Keratinocyte (primary cell): ENCODE results near the gene ZNF362. TPM values are rescaled to one million over a fixed set of nuclear protein-coding genes. Genes with fewer than 3 reads are reported as not detected.

Experiments used
- DNase-seq: peaks from one replicate; pipeline ENCODE4 v3.0.0-alpha.2; 2011; ENCODE audit warnings: low read depth, missing footprints, low spot score
- FAIRE-seq: peaks from 2 replicates; lab custom pipeline; 2011; peaks lifted over from hg19 to GRCh38; lab: Jason Lieb, UNC
- H2AFZ ChIP-seq: 2 replicates; pipeline ENCODE4 v1.6.0; 2012; ENCODE audit warnings: low read length, control low read depth, inconsistent platforms; ENCODE audit not compliant: control insufficient read depth
- H3K27ac ChIP-seq: 2 replicates; pipeline ENCODE4 v1.5.1; 2011; ENCODE audit warnings: low read length; ENCODE audit not compliant: control insufficient read depth, insufficient read depth
- H3K27me3 ChIP-seq: 3 replicates; pipeline ENCODE4 v1.6.0; 2011; ENCODE audit warnings: low read length; ENCODE audit not compliant: control insufficient read depth, insufficient read depth; ENCODE audit errors: extremely low read depth
- H3K36me3 ChIP-seq, 2 experiments: 2 replicates in 1 of 2; 3 replicates in 1 of 2; pipeline ENCODE4 v1.5.1; 2011; ENCODE audit warnings: low read length in 2 of 2, mild to moderate bottlenecking in 1 of 2; ENCODE audit not compliant: control insufficient read depth in 2 of 2, insufficient read depth in 2 of 2; ENCODE audit errors: extremely low read depth in 1 of 2
- H3K4me1 ChIP-seq: 3 replicates; pipeline ENCODE4 v1.5.1; 2011; ENCODE audit warnings: low read length; ENCODE audit not compliant: control insufficient read depth, insufficient read depth; ENCODE audit errors: extremely low read depth
- H3K4me2 ChIP-seq: 3 replicates; pipeline ENCODE4 v1.6.0; 2011; ENCODE audit warnings: low read depth, low read length; ENCODE audit not compliant: control insufficient read depth, insufficient read depth; ENCODE audit errors: extremely low read depth
- H3K4me3 ChIP-seq, 3 experiments: fragments of 200-600 bp in 1 of 3; sonication (generic) in 1 of 3; 2 replicates in 2 of 3; 3 replicates in 1 of 3; pipeline ENCODE4 v1.5.1; 2011 to 2016; ENCODE audit warnings: low read length in 3 of 3, mild to moderate bottlenecking in 3 of 3, control low read depth in 2 of 3, inconsistent platforms in 1 of 3, low read depth in 1 of 3, mixed read lengths in 1 of 3, mixed run types in 1 of 3, moderate library complexity in 1 of 3; ENCODE audit not compliant: control insufficient read depth in 2 of 3, insufficient read depth in 2 of 3; ENCODE audit errors: extremely low read depth in 1 of 3
- H3K79me2 ChIP-seq: 2 replicates; pipeline ENCODE4 v1.6.0; 2012; ENCODE audit warnings: low read length; ENCODE audit not compliant: control insufficient read depth, insufficient read depth
- H3K9ac ChIP-seq: 3 replicates; pipeline ENCODE4 v1.6.0; 2011; ENCODE audit warnings: low read length; ENCODE audit not compliant: control insufficient read depth, insufficient read depth; ENCODE audit errors: extremely low read depth
- H3K9me1 ChIP-seq: 3 replicates; pipeline ENCODE4 v1.6.0; 2011; ENCODE audit warnings: low read length; ENCODE audit not compliant: control insufficient read depth, insufficient read depth; ENCODE audit errors: extremely low read depth
- H3K9me3 ChIP-seq: 2 replicates; pipeline ENCODE4 v1.5.1; 2012; ENCODE audit warnings: low read depth, low read length; ENCODE audit not compliant: control insufficient read depth
- H4K20me1 ChIP-seq: 3 replicates; pipeline ENCODE4 v1.6.0; 2011; ENCODE audit warnings: low read length; ENCODE audit not compliant: control insufficient read depth, insufficient read depth; ENCODE audit errors: extremely low read depth
- EZH2 ChIP-seq: IDR thresholded peaks from one replicate; pipeline ENCODE4 v1.6.1; 2012; ENCODE audit warnings: inconsistent platforms, mild to moderate bottlenecking, low read length, moderate library complexity
- dilution Hi-C: fragments of 300-500 bp; cut with MboI; formaldehyde crosslinking; loops from one replicate; pipeline ENCODE4 v1.7.0; 2020; ENCODE audit warnings: low sequenced_read_pairs; ENCODE audit not compliant: extremely low pct_ligation_motif_present
- polyA plus RNA-seq, 5 experiments: library from polyadenylated mRNA; depleted of rRNA in 3 of 5; stranded (reverse) in 3 of 5; stranded (forward) in 1 of 5; unstranded in 1 of 5; fragments of >200 nt; gene quantifications; 1 replicate in 1 of 5; 2 replicates in 3 of 5; 3 replicates in 1 of 5; pipeline versions ENCODE4 v1.2.1 to v1.2.3, GENCODE V29; 2011 to 2012; ENCODE audit warnings: missing spikeins in 2 of 5, low read depth in 1 of 5, low replicate concordance in 1 of 5
- TF ChIP-seq, protein P1 (sequence below), 3 experiments: IDR thresholded peaks in 1 of 3; conservative IDR thresholded peaks in 1 of 3; optimal IDR thresholded peaks in 1 of 3; 2 replicates in 2 of 3; 3 replicates in 1 of 3; pipeline versions ENCODE3 to v1.5.1; 2011; ENCODE audit warnings: low read length in 3 of 3, mild to moderate bottlenecking in 3 of 3, moderate library complexity in 2 of 3, control low read depth in 1 of 3, inconsistent platforms in 1 of 3; ENCODE audit not compliant: insufficient read depth in 2 of 3; ENCODE audit errors: extremely low read depth in 1 of 3

Gene ZNF362
- polyA plus RNA-seq, 1 donor (not counting 4 experiments of a cell fraction or from before 2014, with no cell fraction given): 2.2 TPM

DNA sequence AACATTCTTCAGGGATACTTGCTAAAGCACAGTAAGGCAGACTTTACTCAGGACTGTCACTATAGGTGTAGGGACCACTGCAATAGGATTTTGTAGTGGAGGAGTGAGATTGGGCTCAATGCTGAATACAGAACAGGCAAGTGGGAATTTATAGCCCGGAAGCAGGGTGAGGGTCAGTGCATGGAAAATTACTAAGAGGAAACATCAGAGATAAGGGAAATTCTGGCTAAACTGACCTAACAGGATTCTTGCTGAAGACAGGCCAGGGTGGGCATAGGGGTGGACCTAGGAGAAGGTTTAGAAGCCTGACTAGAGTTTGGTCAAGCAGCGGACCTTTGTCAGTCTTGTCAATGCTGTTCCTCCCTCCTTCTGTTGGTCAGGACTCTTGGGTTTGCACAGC lies 20.8 kb upstream of the ZNF362 start:
- dilution Hi-C loops: no loop called here
- no peak overlapping the region for H3K27ac ChIP-seq

DNA sequence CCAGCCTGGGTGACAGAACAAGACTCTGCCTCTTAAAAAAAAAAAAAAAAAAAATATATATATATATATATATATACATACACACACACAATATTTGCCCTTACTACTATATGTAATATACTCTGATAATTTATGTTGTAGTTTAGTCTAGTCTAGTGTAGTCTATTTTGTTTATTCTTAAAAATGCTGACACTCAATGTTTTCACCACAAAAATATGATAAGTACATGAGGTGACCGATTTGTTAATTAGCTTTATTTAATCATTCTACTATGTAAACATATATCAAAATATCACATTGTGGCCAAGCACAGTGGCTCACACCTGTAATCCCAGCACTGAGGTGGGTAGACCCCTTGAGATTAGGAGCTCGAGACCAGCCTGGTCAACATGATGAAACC lies 19.8 kb upstream of the ZNF362 start:
- FAIRE-seq (no peak), DNase-seq (no peak)
- H3K27ac ChIP-seq: no peak overlapping the region
- no peak overlapping the region for H3K4me2 ChIP-seq
- dilution Hi-C loops: no loop called here
- H3K9ac ChIP-seq: no peak overlapping the region
- H3K9me3 ChIP-seq: no peaks in the 10 kb centered on the region
- H3K79me2 ChIP-seq: no peaks in the 10 kb centered on the region
- H3K36me3 ChIP-seq: no peaks in the 10 kb centered on the region
- no peak overlapping the region for H2AFZ ChIP-seq
- peaks cover 14% of the 10 kb centered on the region for H3K4me1 ChIP-seq
- H4K20me1 ChIP-seq: no peaks in the 10 kb centered on the region
- no peak overlapping the region for H3K4me3 ChIP-seq
- no peaks in the 10 kb centered on the region for H3K9me1 ChIP-seq
- H3K27me3 ChIP-seq: no peaks in the 10 kb centered on the region
- TF ChIP-seq EZH2: no peak
- TF ChIP-seq, protein P1, sequence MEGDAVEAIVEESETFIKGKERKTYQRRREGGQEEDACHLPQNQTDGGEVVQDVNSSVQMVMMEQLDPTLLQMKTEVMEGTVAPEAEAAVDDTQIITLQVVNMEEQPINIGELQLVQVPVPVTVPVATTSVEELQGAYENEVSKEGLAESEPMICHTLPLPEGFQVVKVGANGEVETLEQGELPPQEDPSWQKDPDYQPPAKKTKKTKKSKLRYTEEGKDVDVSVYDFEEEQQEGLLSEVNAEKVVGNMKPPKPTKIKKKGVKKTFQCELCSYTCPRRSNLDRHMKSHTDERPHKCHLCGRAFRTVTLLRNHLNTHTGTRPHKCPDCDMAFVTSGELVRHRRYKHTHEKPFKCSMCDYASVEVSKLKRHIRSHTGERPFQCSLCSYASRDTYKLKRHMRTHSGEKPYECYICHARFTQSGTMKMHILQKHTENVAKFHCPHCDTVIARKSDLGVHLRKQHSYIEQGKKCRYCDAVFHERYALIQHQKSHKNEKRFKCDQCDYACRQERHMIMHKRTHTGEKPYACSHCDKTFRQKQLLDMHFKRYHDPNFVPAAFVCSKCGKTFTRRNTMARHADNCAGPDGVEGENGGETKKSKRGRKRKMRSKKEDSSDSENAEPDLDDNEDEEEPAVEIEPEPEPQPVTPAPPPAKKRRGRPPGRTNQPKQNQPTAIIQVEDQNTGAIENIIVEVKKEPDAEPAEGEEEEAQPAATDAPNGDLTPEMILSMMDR (optimal IDR thresholded peaks at IDR 0.05 in 1 of 3, IDR thresholded peaks at IDR 0.05 in 1 of 3, conservative IDR thresholded peaks at IDR 0.05 in 1 of 3; ENCODE audit: extremely low read depth in 1 of 3, insufficient read depth in 2 of 3, low read length in 3 of 3): no peak

More for the DNA sequence above, 20.8 kb upstream of the ZNF362 start:
- Histone ChIP-seq H3K36me3 (no peaks in the 10 kb centered on the region), H3K9me3 (no peaks in the 10 kb centered on the region), H3K4me2 (no peak overlapping the region), H3K4me1 (peaks cover 14% of the 10 kb centered on the region), H3K9me1 (no peaks in the 10 kb centered on the region), H4K20me1 (no peaks in the 10 kb centered on the region), H3K4me3 (no peak overlapping the region), H3K27me3 (no peaks in the 10 kb centered on the region), H3K9ac (no peak overlapping the region), H2AFZ (no peak overlapping the region), H3K79me2 (no peaks in the 10 kb centered on the region)
- TF ChIP-seq EZH2: no peak
- TF ChIP-seq, protein P1 (optimal IDR thresholded peaks at IDR 0.05 in 1 of 3, IDR thresholded peaks at IDR 0.05 in 1 of 3, conservative IDR thresholded peaks at IDR 0.05 in 1 of 3; ENCODE audit: extremely low read depth in 1 of 3, insufficient read depth in 2 of 3, low read length in 3 of 3): no peak
- DNase-seq: no peak
- FAIRE-seq: no peak
